Activated CD4-positive, alpha-beta memory T cell treated with anti-CD3 and anti-CD28 coated beads, Interleukin-2, amount 10 ng/mL, durations not matched to agents 7 days and 5 days (primary cell): ENCODE data around the gene SOCS3. TPM values are rescaled to one million over a fixed set of nuclear protein-coding genes. Genes with fewer than 3 reads are reported as not detected.

Source experiments
- CTCF ChIA-PET: fragments of 350-600 bp; sonication (Branson Sonifier 250); formaldehyde crosslinking; loops from one replicate; lab custom pipeline; 2021; ENCODE audit warnings: antibody characterized with exemption, inconsistent platforms; lab: Charles Lee
- POLR2A ChIA-PET: fragments of 350-600 bp; sonication (Branson Sonifier 250); formaldehyde crosslinking; loops from one replicate; lab custom pipeline; 2021; ENCODE audit warnings: antibody characterized with exemption; lab: Charles Lee
- DNase-seq: peaks from one replicate; pipeline ENCODE4 v3.0.0-alpha.2; 2020
- H3K27ac Mint-ChIP-seq: one replicate; pipeline ENCODE4 v1.8.0; 2021; ENCODE audit warnings: mild to moderate bottlenecking, mixed read lengths
- H3K27me3 Mint-ChIP-seq: one replicate; pipeline ENCODE4 v1.8.0; 2021; ENCODE audit warnings: mixed read lengths
- H3K36me3 Mint-ChIP-seq: one replicate; pipeline ENCODE4 v1.8.0; 2021; ENCODE audit warnings: low read depth, mixed read lengths
- H3K4me1 Mint-ChIP-seq: one replicate; pipeline ENCODE4 v1.8.0; 2021; ENCODE audit warnings: mixed read lengths
- H3K4me3 Mint-ChIP-seq: one replicate; pipeline ENCODE4 v1.8.0; 2021; ENCODE audit warnings: mild to moderate bottlenecking, mixed read lengths
- H3K9me3 Mint-ChIP-seq: one replicate; pipeline ENCODE4 v1.8.0; 2021; ENCODE audit warnings: mixed read lengths
- total RNA-seq, 2 experiments: library from RNA; stranded (reverse); gene quantifications; one replicate each; pipeline ENCODE4 v1.2.3, GENCODE V29; 2021

The SOCS3 gene, protein sequence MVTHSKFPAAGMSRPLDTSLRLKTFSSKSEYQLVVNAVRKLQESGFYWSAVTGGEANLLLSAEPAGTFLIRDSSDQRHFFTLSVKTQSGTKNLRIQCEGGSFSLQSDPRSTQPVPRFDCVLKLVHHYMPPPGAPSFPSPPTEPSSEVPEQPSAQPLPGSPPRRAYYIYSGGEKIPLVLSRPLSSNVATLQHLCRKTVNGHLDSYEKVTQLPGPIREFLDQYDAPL
- total RNA-seq: 10 to 100 TPM; 68.7 to 69.8 TPM

DNA sequence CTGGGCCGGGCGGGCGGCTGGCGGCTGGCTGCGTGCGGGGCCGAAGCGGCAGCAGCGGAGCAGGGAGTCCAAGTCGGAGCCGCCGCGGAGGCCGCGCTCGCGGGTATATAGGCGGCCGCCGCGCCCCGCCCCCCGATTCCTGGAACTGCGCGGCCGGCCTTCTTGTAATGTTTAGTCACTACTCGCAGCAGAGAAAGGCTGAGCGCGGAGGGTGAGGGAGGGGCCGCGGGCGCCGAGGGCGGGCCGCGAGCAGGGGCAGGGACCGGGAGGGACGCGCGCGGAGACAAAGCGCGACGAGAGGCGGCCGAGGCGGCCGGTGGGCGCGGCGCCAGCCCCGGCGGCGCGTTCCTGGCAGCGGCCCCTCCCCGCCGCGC, at the start of gene SOCS3:
Gene SOCS3, minus strand, starts transcription at position 81 of the 374 bp plus-strand sequence. CDS start 982 bp downstream, outside the sequence.
- peaks cover 40% of the 10 kb centered on the region for H3K36me3 Mint-ChIP-seq
- peak; percentile 98 for DNase-seq
- CTCF ChIA-PET: interaction anchor here (0.7 to 7.3 kb wide), 11 partner anchors 16 to 389 kb away, joined by 3 to 74 read pairs (median 8); partner anchors contain the start of gene PGS1
- H3K27ac Mint-ChIP-seq: peak within 1 kb of the TSS; percentile 93
- H3K4me3 Mint-ChIP-seq: peak within 1 kb of the TSS; percentile 83
- H3K9me3 Mint-ChIP-seq: no peaks in the 10 kb centered on the region
- POLR2A ChIA-PET: interaction anchor here (0.8 to 6.4 kb wide), 16 partner anchors 10 to 425 kb away, joined by 3 to 153 read pairs (median 4); no protein-coding TSS in a partner anchor
- peaks cover 4% of the 10 kb centered on the region for H3K27me3 Mint-ChIP-seq
- peaks cover 48% of the 10 kb centered on the region for H3K4me1 Mint-ChIP-seq

DNA sequence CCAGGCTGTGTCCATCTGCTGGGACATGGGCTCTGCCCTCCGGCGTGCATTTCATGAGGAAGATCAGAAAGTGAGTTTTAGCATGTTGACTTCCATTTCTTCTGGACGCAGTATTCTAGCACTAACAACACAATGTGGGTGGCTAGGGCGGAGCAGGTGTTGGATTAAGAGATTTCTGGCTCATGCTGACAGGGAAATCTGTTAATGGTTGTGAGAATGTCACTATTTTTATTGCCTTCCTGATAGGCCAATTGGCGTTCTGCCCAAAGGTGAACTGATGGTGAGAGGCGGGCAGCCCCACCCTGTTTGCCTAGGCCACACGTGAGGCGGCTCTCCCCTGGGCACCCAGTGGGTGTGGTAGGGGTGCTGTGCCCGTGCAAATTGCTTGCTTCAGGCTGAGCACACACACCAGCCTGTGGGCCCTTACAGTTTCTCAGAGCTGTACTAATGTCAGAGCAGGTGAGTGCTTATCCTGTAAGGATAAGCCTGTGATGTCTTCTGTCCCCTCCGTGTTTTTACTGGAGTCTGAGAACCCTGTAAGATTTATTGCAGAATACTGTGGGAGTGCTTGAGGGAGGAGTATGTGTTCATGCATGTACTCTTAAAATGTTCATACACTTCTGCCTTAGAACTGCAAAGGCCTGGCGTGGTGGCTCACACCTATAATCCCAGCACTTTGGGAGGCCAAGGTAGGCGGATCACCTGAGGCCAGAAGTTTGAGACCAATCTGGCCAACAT, 49.5 kb upstream of the SOCS3 start:
- Mint-ChIP-seq H3K36me3 (peaks cover 42% of the 10 kb centered on the region), H3K4me3 (no peak overlapping the region), H3K27me3 (no peaks in the 10 kb centered on the region), H3K4me1 (peaks cover 84% of the 10 kb centered on the region), H3K27ac (peak overlapping the region; percentile 66), H3K9me3 (no peaks in the 10 kb centered on the region)
- CTCF ChIA-PET: interaction anchor here (1.5 to 1.8 kb wide), 2 partner anchors 13 to 48 kb away, joined by 3 to 6 read pairs; no protein-coding TSS in a partner anchor
- POLR2A ChIA-PET: interaction anchor here (0.8 kb wide), 1 partner anchor 50 kb away, joined by 3 read pairs; the partner anchor contains the start of gene SOCS3
- no peak for DNase-seq

DNA sequence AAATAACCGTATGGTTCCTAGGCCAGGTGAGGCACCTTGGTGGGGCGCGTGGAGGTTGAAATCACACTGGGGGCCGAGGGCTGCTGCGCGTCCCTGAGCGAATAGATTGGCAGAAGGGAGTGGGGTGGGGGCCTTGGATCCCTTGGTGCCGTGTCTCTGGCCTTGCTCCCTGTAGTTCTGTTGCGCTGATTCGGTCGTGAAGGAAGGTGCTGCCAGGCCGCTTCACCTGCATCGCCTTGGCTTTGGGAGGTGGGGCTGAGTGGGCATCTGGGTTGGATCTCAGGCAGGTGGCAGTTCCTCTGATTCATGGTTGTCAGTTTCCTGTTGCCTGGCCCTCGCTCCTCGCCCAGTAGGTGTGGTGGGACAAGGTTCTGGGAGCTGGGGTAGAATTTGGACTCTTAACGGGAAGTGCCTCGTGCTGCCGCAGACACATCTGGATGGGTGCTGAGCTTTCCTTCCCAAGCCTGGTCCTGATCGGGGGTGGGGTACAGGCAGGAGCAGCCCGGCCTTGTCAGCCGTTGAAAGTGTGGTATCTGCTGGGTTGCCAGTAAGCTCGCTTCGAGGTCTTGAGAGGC, 48.7 kb upstream of the SOCS3 start:
- H3K4me3 Mint-ChIP-seq: no peak overlapping the region
- H3K27me3 Mint-ChIP-seq: no peaks in the 10 kb centered on the region
- H3K36me3 Mint-ChIP-seq: peaks cover 45% of the 10 kb centered on the region
- POLR2A ChIA-PET: interaction anchor here (0.8 kb wide), 1 partner anchor 49 kb away, joined by 3 read pairs; the partner anchor contains the start of gene SOCS3
- no peak for DNase-seq
- H3K4me1 Mint-ChIP-seq: peaks cover 76% of the 10 kb centered on the region
- peak overlapping the region; percentile 66 for H3K27ac Mint-ChIP-seq
- H3K9me3 Mint-ChIP-seq: no peaks in the 10 kb centered on the region
- CTCF ChIA-PET: interaction anchor here (1.8 kb wide), 1 partner anchor 14 kb away, joined by 3 read pairs; no protein-coding TSS in a partner anchor

DNA sequence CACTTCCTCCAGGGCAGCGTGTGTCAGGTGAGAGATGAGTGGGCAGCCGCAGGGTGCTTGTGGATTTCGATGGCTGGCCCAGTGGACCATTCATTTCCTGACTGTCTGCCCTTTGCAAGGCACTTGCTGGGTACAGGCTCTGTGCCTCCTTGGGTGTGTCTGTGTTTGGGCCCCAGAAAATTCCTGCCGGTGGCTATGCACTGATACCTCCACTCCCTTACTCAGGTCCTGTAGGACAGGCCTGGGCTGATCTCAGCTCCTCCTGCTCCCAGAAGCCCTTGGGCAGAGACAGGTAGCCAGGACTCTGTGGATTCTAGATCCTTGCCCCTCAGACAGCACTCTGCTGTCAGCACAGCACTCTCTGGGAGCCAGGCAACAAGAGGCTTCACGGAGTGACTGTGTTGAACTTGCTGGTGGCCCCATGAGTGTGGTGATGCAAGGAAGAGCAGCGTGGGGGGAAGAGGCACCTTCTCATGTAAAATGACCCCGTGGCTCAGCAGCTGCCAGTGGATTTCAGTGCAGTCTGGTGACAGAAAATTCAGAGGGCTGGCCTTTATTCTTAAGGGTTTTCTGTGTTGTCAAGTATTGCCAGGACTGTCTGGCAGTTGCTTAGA, 47.6 kb upstream of the SOCS3 start:
- Mint-ChIP-seq H3K9me3 (no peaks in the 10 kb centered on the region), H3K27ac (peak overlapping the region; percentile 51), H3K4me1 (peaks cover 65% of the 10 kb centered on the region), H3K4me3 (no peak overlapping the region), H3K27me3 (no peaks in the 10 kb centered on the region), H3K36me3 (peaks cover 54% of the 10 kb centered on the region)
- DNase-seq: no peak
- ChIA-PET CTCF (interaction anchor here (1.8 kb wide), 1 partner anchor 15 kb away, joined by 3 read pairs; no protein-coding TSS in a partner anchor), POLR2A (interaction anchor here (1.1 kb wide), 1 partner anchor 9 kb away, joined by 3 read pairs; no protein-coding TSS in a partner anchor)

DNA sequence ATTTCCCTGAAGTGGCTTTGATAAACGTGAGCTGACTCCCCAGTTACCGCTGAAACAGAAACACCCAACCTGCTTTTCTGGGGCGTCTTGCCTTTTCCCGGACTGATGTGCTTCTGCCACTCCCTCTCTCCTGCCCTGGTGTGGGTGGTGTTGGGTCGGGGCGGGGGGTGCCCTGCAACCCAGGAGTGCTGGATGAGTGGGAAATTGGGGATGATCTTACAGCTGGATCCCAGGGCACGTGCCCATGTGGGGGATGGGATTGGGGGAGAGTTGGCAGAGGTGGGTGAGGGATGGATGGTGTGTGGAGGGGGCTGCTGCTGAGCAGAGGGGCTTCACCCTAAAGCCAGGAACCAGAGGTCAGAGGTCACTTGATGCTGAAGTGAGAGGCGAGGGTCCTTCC, 47.0 kb upstream of the SOCS3 start:
- Mint-ChIP-seq H3K9me3 (no peaks in the 10 kb centered on the region), H3K4me3 (no peak overlapping the region), H3K27ac (peak overlapping the region; percentile 51), H3K27me3 (no peaks in the 10 kb centered on the region), H3K4me1 (peaks cover 59% of the 10 kb centered on the region), H3K36me3 (peaks cover 52% of the 10 kb centered on the region)
- POLR2A ChIA-PET: interaction anchor here (1.1 kb wide), 1 partner anchor 10 kb away, joined by 3 read pairs; no protein-coding TSS in a partner anchor
- CTCF ChIA-PET: interaction anchor here (1.0 kb wide), 1 partner anchor 46 kb away, joined by 3 read pairs; no protein-coding TSS in a partner anchor
- no peak for DNase-seq

DNA sequence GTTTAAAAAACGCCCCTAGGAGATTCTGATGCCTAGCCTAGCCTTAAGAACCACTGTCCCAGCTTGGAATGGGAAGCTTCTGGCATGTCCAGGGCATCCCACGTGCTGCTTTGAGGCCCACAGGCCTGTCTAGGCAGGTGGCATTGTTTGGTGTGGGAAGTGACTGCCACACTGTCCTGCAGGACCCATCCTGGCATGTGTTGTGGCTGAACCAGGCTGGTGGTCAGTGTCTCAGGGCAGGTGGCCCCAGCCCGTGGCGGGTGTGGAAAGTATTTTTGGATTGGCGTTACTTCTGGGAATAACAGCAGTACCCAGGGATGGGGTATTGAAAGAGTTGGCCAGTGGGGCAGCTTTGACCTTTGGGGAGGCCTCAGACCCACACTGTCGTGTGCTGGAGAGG, 46.5 kb upstream of the SOCS3 start:
- Mint-ChIP-seq H3K27me3 (no peaks in the 10 kb centered on the region), H3K4me1 (peaks cover 56% of the 10 kb centered on the region), H3K4me3 (no peak overlapping the region), H3K27ac (no peak overlapping the region), H3K9me3 (no peaks in the 10 kb centered on the region), H3K36me3 (peaks cover 58% of the 10 kb centered on the region)
- ChIA-PET CTCF (interaction anchor here (1.0 kb wide), 1 partner anchor 46 kb away, joined by 3 read pairs; no protein-coding TSS in a partner anchor), POLR2A (interaction anchor here (1.1 kb wide), 1 partner anchor 10 kb away, joined by 3 read pairs; no protein-coding TSS in a partner anchor)
- no peak for DNase-seq

DNA sequence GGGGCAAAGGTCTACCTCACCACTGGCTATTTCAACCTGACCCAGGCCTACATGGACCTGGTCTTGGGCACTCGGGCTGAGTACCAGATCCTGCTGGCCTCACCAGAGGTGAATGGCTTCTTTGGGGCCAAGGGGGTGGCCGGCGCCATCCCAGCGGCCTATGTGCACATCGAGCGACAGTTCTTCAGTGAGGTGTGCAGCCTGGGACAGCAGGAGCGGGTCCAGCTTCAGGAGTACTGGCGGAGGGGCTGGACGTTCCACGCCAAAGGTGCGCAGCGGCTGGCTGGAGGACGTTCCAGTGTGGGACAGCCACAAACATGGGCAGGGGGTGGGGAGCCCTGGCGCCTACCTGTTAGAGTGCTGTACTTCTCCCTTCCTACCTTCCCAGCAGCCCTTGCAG, 43.9 kb upstream of the SOCS3 start:
- Mint-ChIP-seq H3K27me3 (no peaks in the 10 kb centered on the region), H3K27ac (no peak overlapping the region), H3K4me3 (no peak overlapping the region), H3K36me3 (peaks cover 74% of the 10 kb centered on the region), H3K4me1 (peaks cover 35% of the 10 kb centered on the region), H3K9me3 (no peaks in the 10 kb centered on the region)
- ChIA-PET POLR2A (interaction anchor here (1.3 to 1.4 kb wide), 2 partner anchors 13 to 22 kb away, joined by 4 read pairs; no protein-coding TSS in a partner anchor), CTCF (interaction anchor here (0.7 to 1.0 kb wide), 2 partner anchors 12 to 43 kb away, joined by 3 read pairs; no protein-coding TSS in a partner anchor)
- DNase-seq: no peak

DNA sequence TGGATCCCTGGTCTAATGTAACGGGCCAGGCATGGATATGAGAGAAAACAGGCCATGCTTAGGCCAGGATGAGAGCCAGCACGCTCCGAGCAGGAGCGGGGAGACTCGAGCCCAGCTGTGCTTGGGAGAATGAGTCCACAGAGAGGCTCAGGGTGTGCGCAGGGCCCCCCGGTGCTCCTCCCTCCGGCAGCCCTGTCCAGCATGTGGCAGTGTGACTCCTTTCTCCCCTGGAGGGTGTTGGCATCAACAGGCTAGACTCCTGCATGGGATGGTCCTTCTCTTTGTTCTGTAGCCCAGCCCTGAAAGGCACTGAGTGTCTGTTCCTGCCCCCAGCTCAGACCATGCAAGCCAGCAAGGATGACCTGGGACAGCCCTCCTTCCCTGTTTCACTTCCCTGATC, 42.0 kb upstream of the SOCS3 start:
- Mint-ChIP-seq H3K27me3 (no peaks in the 10 kb centered on the region), H3K4me3 (no peak overlapping the region), H3K27ac (no peak overlapping the region), H3K36me3 (peaks cover 85% of the 10 kb centered on the region), H3K4me1 (peaks cover 16% of the 10 kb centered on the region), H3K9me3 (no peaks in the 10 kb centered on the region)
- ChIA-PET POLR2A (interaction anchor here (1.6 kb wide), 1 partner anchor 10 kb away, joined by 3 read pairs; no protein-coding TSS in a partner anchor), CTCF (interaction anchor here (1.1 to 1.5 kb wide), 2 partner anchors 14 to 21 kb away, joined by 3 read pairs; no protein-coding TSS in a partner anchor)
- no peak for DNase-seq

DNA sequence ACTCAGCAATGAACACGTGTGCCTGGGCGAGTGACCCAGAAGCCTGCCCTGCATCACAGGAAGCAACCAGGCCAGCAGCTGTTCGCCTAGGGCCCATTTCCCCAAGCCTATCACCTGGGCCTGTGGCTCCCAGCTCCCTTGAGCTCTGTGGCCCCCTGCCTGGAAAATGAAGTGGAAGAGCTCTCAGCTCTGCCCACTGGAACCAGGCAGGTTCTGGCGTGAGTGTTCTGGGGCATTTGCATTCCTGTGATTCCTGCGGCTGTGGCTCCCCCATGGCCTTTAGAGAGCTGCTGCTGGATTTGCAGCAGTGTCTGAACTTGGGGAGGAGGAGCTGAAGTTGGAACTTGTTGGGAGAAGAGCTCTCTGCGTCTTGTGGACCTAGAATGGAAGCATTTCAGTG, 41.4 kb upstream of the SOCS3 start:
- Mint-ChIP-seq H3K4me1 (peaks cover 10% of the 10 kb centered on the region), H3K27ac (peak overlapping the region; percentile 32), H3K27me3 (no peaks in the 10 kb centered on the region), H3K9me3 (no peaks in the 10 kb centered on the region), H3K4me3 (no peak overlapping the region), H3K36me3 (peaks cover 87% of the 10 kb centered on the region)
- ChIA-PET POLR2A (interaction anchor here (1.6 kb wide), 1 partner anchor 11 kb away, joined by 3 read pairs; no protein-coding TSS in a partner anchor), CTCF (interaction anchor here (1.1 to 1.5 kb wide), 2 partner anchors 13 to 21 kb away, joined by 3 read pairs; no protein-coding TSS in a partner anchor)
- no peak for DNase-seq

DNA sequence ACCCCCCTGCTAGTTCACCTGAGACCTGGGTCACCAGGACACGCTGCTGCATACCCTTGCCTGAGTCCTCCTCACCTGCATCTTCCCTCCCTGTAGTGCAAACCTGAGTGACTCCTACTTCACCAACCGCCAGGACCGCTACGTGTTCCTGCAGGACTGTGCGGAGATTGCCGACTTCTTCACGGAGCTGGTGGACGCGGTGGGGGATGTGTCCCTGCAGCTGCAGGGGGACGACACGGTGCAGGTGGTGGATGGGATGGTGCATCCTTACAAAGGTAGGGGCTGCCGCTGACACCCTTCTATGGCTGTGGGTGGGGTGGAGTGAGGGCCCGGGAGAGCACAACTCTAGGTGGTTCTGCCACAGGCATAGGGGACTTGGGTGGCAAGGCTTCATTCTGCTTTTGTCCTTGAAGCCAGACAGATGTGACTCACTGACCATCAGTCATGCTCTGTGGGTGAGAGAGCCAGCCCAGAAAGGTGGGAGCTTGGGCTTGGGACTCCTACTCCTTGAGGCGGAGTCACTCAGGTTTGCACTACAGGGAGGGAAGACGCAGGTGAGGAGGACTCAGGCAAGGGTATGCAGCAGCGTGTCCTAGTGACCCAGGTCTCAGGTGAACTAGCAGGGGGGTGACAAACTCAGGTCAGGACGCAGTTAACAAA, 40.8 kb upstream of the SOCS3 start:
- Mint-ChIP-seq H3K27ac (no peak overlapping the region), H3K4me1 (peaks cover 7% of the 10 kb centered on the region), H3K9me3 (no peaks in the 10 kb centered on the region), H3K27me3 (no peaks in the 10 kb centered on the region), H3K4me3 (no peak overlapping the region), H3K36me3 (peaks cover 90% of the 10 kb centered on the region)
- CTCF ChIA-PET: interaction anchor here (1.5 kb wide), 1 partner anchor 13 kb away, joined by 3 read pairs; no protein-coding TSS in a partner anchor
- no peak for DNase-seq
- POLR2A ChIA-PET: interaction anchor here (1.6 kb wide), 1 partner anchor 12 kb away, joined by 3 read pairs; no protein-coding TSS in a partner anchor

DNA sequence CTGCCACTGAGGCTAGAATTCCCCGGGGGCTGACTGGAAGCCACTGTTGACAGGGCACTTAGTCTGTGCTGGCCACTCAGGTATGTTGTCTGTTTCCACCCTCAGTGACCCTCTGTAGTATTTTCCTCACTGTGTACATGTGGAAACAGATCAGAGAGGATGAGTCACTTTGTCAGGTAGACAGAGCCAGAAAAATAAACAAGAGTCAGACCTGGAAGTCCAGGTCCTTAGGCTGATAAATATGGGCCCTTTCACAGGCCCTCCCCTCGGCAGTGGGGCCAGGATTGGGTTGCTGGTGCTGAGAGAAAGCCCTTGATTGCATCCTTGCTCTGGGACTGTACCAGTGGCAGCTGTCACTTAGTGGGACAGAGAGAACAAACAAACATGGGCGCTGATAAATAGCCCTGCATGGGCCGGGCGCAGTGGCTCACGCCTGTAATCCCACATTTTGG, 39.8 kb upstream of the SOCS3 start:
- DNase-seq: no peak
- Mint-ChIP-seq H3K36me3 (peaks cover 91% of the 10 kb centered on the region), H3K9me3 (no peaks in the 10 kb centered on the region), H3K27ac (no peak overlapping the region), H3K27me3 (no peaks in the 10 kb centered on the region), H3K4me3 (no peak overlapping the region), H3K4me1 (peaks cover 3% of the 10 kb centered on the region)
- CTCF ChIA-PET: no interaction called here
- POLR2A ChIA-PET: no interaction called here
